Pancreas (tissue), 10 donors: ENCODE data around the gene HOXB5. TPM values are rescaled to one million over a fixed set of nuclear protein-coding genes. Genes with fewer than 3 reads are reported as not detected.

Experiments
- ATAC-seq, 4 donors: fragments of 200-7000 bp; cut with Tn5 transposase; one replicate each; pipeline versions ENCODE4 v1.8.0 to v1.9.1; 2020; ENCODE audit warnings: mild to moderate bottlenecking in 4 of 4, moderate library complexity in 4 of 4
- DNase-seq, 6 donors: peaks; one replicate each; pipeline ENCODE4 v3.0.0-alpha.2; 2020
- FAIRE-seq: peaks from 2 replicates; lab custom pipeline; 2012; peaks lifted over from hg19 to GRCh38; lab: Jason Lieb, UNC
- H3K27ac ChIP-seq, 4 donors: fragments of 200-600 bp; sonication (generic); 1 replicate in 3 of 4; 2 replicates in 1 of 4; pipeline versions ENCODE4 v1.5.0 to v1.8.0; 2020
- H3K27me3 ChIP-seq, 4 donors: fragments of 200-600 bp; one replicate each; pipeline ENCODE4 v1.8.0; 2021
- H3K36me3 ChIP-seq, 3 donors: fragments of 200-600 bp; sonication (generic) in 1 of 3; one replicate each; pipeline versions ENCODE4 v1.5.0 to v1.8.0; 2020 to 2021
- H3K4me1 ChIP-seq, 3 donors: fragments of 200-600 bp; one replicate each; pipeline ENCODE4 v1.8.0; 2021
- H3K4me3 ChIP-seq, 4 donors: fragments of 200-600 bp; sonication (generic) in 2 of 4; one replicate each; pipeline versions ENCODE4 v1.5.0 to v1.8.0; 2020 to 2021
- H3K9me3 ChIP-seq, 4 donors: fragments of 200-600 bp; one replicate each; pipeline ENCODE4 v1.8.0; 2021
- WGBS, 2 donors: extraction: QIAGEN DNeasy Blood & Tissue Kit; methylation state at CpG; one replicate each; pipeline ENCODE4 v1.1.7; 2013; 5-methylcytosine and 5-hydroxymethylcytosine counted together
- intact Hi-C, 3 donors: fragments of 100-400 bp; cut with DNase I; formaldehyde crosslinking; loops; one replicate each; pipeline versions ENCODE4 v1.11.1 to v1.14.2; 2022
- polyA plus RNA-seq, 2 donors: library from polyadenylated mRNA; stranded (reverse); fragments of 200-250 nt; gene quantifications; one replicate each; pipeline ENCODE4 v1.2.3, GENCODE V29; 2013
- total RNA-seq, 6 donors: library from RNA; stranded (reverse); fragmentation: NEBNext Ultra II Directional in 4 of 6; extraction: Animal tissue kit (Norgen Biotek cat#: 25700) in 4 of 6; gene quantifications; one replicate each; pipeline versions ENCODE4 v1.2.1 to v1.2.4, GENCODE V29; 2021 to 2023
- TF ChIP-seq, protein P1 (sequence below), 4 donors: fragments of 200-600 bp; sonication (generic) in 3 of 4; IDR thresholded peaks; one replicate each; pipeline versions ENCODE4 v1.5.0 to v1.8.0; 2021; ENCODE audit warnings: antibody characterized with exemption in 4 of 4
- donor health status: healthy with polysubstance abuse.
- donor health status: DM: no; HTN: no; CAD: no; lungs with moderate emphysema.
- donor health status: DM: no; HTN: no; CAD: no.
- donor health status: control.
- donor health status: control.
- donor health status: Bipolar disorder and iron deficiency.
- donor health status: DM: yes; HTN: yes; CAD: no.
- donor health status: DM: no; HTN: no; CAD: no.
- donor health status: DM: no; HTN: no; CAD: no.
- donor health status: DM: yes; HTN: yes; CAD: no.

HOXB5 gene
- total and polyA plus RNA-seq, 8 donors, result 0.19 to 1.0 (median 0.38) TPM

DNA sequence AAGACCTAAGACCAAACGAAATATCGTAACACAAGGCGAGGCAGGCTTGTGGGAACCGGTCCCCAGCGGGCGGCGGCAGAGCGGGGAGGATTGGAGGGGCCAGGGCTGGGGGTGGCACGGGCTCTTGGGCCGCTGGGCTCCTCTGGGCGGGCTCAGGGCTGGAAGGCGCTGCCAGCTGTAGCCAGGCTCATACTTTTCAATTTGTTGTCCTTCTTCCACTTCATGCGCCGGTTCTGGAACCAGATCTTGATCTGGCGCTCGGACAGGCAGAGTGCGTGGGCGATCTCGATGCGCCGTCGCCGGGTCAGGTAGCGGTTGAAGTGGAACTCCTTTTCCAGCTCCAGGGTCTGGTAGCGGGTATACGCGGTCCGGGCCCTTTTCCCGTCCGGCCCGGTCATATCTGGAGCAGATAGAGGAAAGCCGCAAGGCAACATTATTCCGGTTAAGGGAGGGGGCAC is 1.5 kb downstream of the HOXB5 start:
- WGBS, 2 donors, result 20 to 23% methylated on average over 32 to 33 of the region's 33 CpGs
- H3K36me3 ChIP-seq, result no peaks in the 10 kb centered on the region
- peaks cover 0 to 63% (median 9%) of the 10 kb centered on the region in 4 donors for H3K27me3 ChIP-seq
- TF ChIP-seq, protein P1, sequence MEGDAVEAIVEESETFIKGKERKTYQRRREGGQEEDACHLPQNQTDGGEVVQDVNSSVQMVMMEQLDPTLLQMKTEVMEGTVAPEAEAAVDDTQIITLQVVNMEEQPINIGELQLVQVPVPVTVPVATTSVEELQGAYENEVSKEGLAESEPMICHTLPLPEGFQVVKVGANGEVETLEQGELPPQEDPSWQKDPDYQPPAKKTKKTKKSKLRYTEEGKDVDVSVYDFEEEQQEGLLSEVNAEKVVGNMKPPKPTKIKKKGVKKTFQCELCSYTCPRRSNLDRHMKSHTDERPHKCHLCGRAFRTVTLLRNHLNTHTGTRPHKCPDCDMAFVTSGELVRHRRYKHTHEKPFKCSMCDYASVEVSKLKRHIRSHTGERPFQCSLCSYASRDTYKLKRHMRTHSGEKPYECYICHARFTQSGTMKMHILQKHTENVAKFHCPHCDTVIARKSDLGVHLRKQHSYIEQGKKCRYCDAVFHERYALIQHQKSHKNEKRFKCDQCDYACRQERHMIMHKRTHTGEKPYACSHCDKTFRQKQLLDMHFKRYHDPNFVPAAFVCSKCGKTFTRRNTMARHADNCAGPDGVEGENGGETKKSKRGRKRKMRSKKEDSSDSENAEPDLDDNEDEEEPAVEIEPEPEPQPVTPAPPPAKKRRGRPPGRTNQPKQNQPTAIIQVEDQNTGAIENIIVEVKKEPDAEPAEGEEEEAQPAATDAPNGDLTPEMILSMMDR (IDR thresholded peaks at IDR 0.05), result no peak
- intact Hi-C loops, result loop anchor here in 1 of 3 donors (10.0 kb wide), 1 partner anchor 237 kb away; no protein-coding TSS in a partner anchor
- no peaks in the 10 kb centered on the region for H3K9me3 ChIP-seq
- peaks cover 0 to 5% (median 0%) of the 10 kb centered on the region in 3 donors for H3K4me1 ChIP-seq
- H3K27ac ChIP-seq, result peak overlapping the region in 1 of 4 donors; percentile 23
- no peak for FAIRE-seq
- no peak for ATAC-seq
- DNase-seq, result peak in 1 of 6 donors; percentile 37
- H3K4me3 ChIP-seq, result peak overlapping the region in 1 of 4 donors; percentile 35

DNA sequence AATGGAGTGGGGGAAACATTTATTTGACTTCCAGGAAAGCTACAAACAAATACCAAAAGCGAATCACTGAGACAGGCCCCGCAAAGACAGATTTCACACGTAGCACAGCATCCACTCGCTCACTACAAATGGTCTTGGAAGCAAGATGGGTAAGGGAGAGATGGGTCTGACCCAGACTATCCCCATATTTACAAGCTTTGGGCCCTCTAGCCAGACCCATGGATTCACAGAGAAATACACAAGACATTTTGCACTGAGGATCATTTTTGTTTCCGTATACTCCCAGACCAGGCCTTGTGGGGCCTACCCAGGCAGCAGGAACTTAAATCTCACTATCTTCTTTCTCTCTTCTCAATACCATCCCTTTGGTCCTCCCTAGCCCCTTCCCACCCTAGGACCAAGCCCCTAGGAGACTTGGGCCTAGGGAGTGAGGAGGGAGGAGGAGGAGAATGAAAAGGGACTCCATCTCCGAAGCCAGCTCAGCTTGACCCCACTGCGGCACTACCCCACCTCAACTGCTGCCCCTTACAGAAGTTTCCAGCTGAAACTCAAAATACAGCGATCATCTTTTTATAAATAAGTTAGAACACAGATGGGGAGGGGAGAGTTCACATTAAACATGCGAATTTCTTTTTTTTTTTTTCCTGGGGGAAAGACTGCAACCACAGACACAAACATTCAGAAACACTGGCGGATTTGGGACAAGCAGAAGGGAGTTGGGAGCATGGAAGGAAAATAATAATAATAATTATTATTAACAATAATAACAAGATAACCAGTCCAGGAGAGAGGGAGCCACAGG is 2.1 kb downstream of the HOXB5 start:
- no peak for FAIRE-seq
- no peaks in the 10 kb centered on the region for H3K9me3 ChIP-seq
- TF ChIP-seq, protein P1 (IDR thresholded peaks at IDR 0.05), result no peak
- peak in 1 of 6 donors; percentile 7 for DNase-seq
- ATAC-seq, result no peak
- intact Hi-C loops, result loop anchor here in 1 of 3 donors (10.0 kb wide), 1 partner anchor 237 kb away; no protein-coding TSS in a partner anchor
- 83 to 86% methylated on average over 10 of the region's 10 CpGs for WGBS, 2 donors
- no peaks in the 10 kb centered on the region for H3K36me3 ChIP-seq
- peak overlapping the region in 1 of 4 donors; percentile 23 for H3K27ac ChIP-seq
- peaks cover 0 to 64% (median 7%) of the 10 kb centered on the region in 4 donors for H3K27me3 ChIP-seq
- H3K4me3 ChIP-seq, result no peak overlapping the region
- H3K4me1 ChIP-seq, result peaks cover 0 to 4% (median 0%) of the 10 kb centered on the region in 3 donors

DNA sequence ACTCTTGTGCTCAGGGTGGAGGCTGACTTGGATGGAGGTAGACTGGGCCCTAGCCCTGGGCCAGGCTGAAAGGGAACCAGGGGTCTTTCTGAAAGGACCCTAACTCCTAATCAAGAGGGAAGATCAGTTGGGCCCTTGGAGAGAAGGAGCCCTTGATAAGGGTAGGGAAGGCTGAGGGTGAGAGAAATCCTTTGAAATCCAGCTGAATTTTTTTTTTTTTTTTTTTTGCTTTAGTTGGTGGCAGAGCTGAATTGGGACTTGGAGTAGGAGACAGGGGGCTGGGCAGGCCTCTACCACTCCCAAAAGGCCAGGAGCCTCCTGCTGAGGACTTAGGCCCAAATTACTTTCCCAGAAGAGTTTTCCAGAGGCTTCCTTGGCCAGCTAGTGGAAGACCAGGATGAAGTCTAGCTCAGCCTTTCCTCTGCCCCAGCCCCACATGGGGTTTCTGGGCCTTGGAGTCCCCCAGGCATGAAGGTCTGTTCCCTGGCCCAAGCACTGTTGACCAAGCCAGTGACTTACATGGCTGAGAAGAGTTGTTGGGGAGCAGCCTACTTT is 2.9 kb downstream of the HOXB5 start:
- TF ChIP-seq, protein P1 (IDR thresholded peaks at IDR 0.05), result no peak
- FAIRE-seq (no peak), ATAC-seq (no peak), DNase-seq (peak in 1 of 6 donors; percentile 29)
- peaks cover 5 to 64% (median 12%) of the 10 kb centered on the region in 4 donors for H3K27me3 ChIP-seq
- H3K27ac ChIP-seq, result no peak overlapping the region
- intact Hi-C loops, result loop anchor here in 1 of 3 donors (10.0 kb wide), 1 partner anchor 236 kb away; no protein-coding TSS in a partner anchor
- peaks cover 0 to 6% (median 4%) of the 10 kb centered on the region in 3 donors for H3K4me1 ChIP-seq
- H3K9me3 ChIP-seq, result no peaks in the 10 kb centered on the region
- H3K36me3 ChIP-seq, result no peaks in the 10 kb centered on the region
- no peak overlapping the region for H3K4me3 ChIP-seq

DNA sequence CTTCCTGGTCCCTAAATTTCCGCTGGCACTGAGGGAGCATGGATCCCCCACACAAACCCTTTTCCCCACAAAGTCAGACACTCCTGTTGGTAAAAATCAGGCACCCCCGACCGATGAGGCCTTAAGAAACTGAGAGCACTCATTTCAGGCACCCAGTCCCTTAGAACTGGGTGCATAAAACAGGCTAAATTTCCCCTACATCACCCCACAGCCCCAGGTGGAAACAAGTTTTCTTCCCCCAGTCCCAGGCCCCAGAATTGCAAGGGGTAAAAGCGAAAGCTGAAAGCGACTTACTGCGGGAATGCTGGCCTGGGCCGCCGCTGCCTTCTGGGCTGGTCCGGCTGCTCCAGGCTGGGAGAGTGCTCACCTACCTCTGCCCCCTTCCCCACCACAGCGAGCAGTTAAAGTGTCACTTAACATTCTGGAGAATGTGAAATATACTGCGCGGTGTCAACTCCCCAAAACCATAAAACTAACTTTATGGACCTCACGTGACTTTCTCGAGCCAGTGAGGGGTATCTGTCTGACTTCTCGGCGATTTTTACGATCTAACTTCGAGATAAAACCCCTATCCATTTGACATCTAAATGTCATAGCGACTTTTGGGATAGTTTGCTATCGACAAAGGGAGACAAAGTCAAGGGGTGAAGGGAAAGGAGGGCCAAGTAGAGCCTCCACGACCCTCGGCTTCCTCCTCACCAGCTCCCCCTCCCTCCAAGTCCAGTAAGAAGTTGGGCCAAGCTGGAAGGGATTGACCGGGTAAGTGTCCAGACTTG is 3.6 kb downstream of the HOXB5 start, which contains the start of gene HOXB3:
HOXB3 (minus strand) TSS at position 411 of the 776 bp plus-strand sequence. CDS start 37,767 bp downstream, outside the sequence.
- TF ChIP-seq, protein P1 (IDR thresholded peaks at IDR 0.05), result no peak
- Histone ChIP-seq H3K36me3 (no peaks in the 10 kb centered on the region), H3K27me3 (peaks cover 5 to 63% (median 10%) of the 10 kb centered on the region in 4 donors), H3K9me3 (no peaks in the 10 kb centered on the region), H3K27ac (peak within 1 kb of the TSS in 1 of 4 donors; percentile 12), H3K4me1 (peaks cover 0 to 7% (median 6%) of the 10 kb centered on the region in 3 donors), H3K4me3 (no peak within 1 kb of the TSS)
- FAIRE-seq (no peak), DNase-seq (no peak), ATAC-seq (no peak)
- 42 to 46% methylated on average over 23 of the region's 23 CpGs for WGBS, 2 donors
- intact Hi-C loops, result loop anchor here in 1 of 3 donors (10.0 kb wide), 1 partner anchor 235 kb away; no protein-coding TSS in a partner anchor
